Stimulated activated CD8-positive, alpha-beta memory T cell treated with anti-CD3 and anti-CD28 coated beads, Interleukin-7, amount 100 ng/mL, for 4 hours (primary cell): ENCODE results near the gene GNA14.
"Not testable (repeated sequence)": the region's sequence is repeated elsewhere in the genome, so short reads cannot be mapped to it uniquely, and the experiment has no call there.

Experiments
- DNase-seq, 2 donors: peaks; one replicate each; pipeline ENCODE4 v3.0.0-alpha.2; 2020; ENCODE audit warnings: low read depth in 2 of 2

The GNA14 gene

GRCh38 chr9:77450085-77450475, 198.0 kb downstream of the GNA14 start:
- DNase-seq, result no peak

GRCh38 chr9:77449240-77450084, 198.7 kb downstream of the GNA14 start:
- DNase-seq, result no peak

- no peak for DNase-seq
These were observed 200.5 kb downstream of the GNA14 start for GRCh38 chr9:77447646-77448045.

- DNase-seq, result no peak
These were observed 205.7 kb downstream of the GNA14 start for GRCh38 chr9:77442436-77442835.

- not testable (repeated sequence) for DNase-seq
These were observed 207.0 kb downstream of the GNA14 start for GRCh38 chr9:77441124-77441523.

DNA sequence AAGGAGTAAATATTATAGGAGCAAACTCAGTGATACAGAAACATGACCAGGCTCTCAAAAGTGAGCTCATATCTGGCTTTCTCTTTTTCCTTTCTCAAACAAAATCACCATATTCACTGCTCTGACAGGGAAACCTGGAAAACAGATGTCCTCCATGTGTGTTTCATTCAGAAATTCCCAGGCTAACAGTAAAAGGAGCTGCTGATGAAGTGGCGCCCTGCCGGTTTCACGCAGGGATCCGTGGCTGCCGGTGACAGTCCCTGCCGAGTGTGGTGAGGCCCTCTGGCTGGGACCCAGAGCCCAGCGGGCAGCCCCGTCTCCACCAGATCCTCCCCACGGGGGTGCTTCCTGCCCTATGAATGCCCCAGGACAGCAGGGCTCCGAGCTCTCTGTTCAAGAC, 208.1 kb downstream of the GNA14 start:
- no peak for DNase-seq

DNA sequence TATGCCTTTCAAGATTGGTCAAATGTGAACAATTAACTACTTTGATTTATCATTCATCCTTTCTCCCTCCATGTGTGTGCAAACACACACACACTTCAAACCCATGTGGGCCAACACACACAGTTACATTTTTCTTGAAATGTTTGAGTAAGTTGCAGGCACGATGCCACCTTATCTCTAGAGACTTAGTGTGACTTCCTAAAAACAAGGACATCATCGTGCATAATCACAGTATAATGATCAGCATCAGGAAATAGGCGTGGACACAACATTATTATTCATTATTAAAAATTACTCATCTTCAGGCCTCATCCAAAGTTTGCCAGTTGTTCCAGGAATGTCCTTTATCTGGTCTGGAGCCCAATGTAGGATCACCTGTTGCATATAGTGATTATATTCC, 209.5 kb downstream of the GNA14 start:
- DNase-seq, result no peak

- DNase-seq, result no peak
These were observed 212.4 kb downstream of the GNA14 start for GRCh38 chr9:77435688-77436087.

DNA sequence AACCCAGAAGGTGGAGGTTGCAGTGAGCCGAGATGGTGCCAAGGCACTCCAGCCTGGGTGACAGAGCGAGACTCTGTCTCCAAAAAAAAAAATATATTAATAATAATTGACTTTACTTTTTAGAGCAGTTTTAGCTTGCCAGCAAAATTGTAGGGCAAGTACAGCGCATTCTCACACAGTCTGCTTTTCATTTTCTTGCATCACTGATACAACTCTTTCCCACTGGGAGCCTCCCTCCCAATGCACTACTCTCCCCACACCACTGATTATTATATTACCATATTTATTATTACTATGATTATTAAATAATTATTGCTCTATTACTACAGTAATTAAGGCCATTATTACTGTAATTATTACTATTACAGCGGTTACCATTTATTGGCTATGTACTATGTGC, 212.8 kb downstream of the GNA14 start:
- DNase-seq, result no peak

- no peak for DNase-seq
These were observed 214.3 kb downstream of the GNA14 start for GRCh38 chr9:77433675-77434445.

DNA sequence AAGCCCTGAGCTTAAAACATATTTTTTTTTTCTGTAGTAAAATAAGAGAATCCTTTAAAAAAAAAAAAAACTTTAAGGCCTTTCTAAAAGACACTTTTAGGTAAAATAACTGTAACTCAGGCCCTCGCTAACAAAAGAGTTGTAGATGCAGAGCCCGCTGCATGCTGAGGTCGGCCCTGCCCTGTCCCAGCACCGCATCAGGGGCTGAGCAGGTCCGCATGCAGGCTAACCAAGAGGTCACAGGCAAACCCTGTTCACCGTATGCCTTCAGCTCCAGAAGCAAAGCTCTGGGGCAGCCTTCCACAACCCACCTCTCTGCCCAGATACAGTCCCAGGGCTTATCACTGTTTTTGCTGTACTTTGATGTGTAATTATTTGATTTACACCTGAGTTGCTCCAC, 216.1 kb downstream of the GNA14 start:
- DNase-seq, result no peak

DNA sequence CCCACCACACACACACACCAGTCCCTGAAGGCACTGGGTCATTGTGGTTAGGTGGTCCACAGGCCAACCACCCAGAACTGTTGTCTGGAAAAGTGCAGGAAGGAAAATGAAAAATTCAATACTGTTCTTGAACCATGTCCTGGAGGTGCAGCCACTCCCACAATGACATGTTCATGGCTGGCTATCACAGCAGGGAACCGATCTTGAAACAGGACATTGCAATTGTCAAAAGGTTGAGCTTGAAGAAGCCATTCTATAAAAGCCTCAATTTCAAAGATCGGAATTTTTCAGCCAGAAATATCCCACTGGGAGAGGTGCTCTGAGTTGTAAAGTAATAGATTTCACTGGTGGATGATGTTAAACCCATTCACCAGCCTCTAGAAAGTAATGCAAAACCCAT, 218.2 kb downstream of the GNA14 start:
- no peak for DNase-seq

- no peak for DNase-seq
These were observed 220.7 kb downstream of the GNA14 start for GRCh38 chr9:77427256-77427927.

DNA sequence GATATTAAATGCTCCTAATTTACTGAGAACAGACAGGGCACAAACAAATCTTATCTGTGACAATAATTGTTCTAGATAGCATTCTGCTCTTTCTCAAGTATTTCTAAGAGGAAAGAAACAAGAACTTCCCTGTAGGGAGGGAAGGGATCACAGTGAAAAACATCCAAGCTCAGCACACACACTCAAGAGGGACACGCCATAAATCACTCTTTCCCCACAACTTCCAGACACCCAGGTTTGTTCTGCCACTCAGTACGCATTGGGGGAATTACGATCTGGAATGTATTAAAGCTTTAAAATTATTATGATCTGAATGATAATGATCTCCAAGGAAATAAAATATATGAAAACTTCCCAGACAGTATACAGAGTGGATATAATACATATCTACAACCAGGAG, 221.4 kb downstream of the GNA14 start:
- DNase-seq, result no peak

DNA sequence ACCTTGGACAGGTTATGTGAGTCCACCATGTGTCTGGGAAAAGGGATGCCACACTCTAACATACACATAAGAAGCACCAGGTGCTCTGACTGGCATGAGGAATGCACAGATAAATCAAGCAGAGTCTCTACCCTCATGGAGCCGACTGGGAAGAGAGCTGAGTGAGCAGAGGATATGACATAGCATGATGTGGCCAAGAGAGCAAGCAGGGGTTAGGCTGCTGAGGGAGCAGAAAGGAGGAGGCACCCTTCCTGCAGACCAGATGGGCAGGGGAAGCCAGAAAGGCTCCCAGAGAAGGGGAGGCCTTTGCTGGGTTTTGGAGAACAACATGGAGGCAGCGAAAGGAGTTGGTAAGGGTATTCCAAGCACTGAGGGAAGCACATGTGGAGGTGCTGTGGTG, 223.1 kb downstream of the GNA14 start:
- no peak for DNase-seq

GRCh38 chr9:77423841-77424240, 224.3 kb downstream of the GNA14 start:
- no peak for DNase-seq

DNA sequence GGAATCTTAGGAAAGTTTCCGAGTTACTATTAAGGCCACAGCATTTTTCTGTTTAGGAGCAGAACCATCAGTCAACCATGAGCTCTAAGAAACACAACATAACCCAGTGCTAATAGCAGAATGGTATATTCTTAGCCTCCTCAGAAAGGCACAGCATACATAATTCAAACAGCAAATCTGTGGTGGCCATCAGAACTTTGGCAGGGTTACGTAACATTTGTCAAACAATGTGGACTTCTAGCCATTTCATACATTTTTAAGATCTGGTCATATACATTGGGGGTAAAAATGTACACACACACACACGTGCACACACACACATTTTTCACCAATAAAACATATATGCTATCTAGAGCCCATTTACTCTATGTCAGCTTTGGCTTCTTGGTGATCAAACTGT, 225.2 kb downstream of the GNA14 start:
- DNase-seq, result no peak

DNA sequence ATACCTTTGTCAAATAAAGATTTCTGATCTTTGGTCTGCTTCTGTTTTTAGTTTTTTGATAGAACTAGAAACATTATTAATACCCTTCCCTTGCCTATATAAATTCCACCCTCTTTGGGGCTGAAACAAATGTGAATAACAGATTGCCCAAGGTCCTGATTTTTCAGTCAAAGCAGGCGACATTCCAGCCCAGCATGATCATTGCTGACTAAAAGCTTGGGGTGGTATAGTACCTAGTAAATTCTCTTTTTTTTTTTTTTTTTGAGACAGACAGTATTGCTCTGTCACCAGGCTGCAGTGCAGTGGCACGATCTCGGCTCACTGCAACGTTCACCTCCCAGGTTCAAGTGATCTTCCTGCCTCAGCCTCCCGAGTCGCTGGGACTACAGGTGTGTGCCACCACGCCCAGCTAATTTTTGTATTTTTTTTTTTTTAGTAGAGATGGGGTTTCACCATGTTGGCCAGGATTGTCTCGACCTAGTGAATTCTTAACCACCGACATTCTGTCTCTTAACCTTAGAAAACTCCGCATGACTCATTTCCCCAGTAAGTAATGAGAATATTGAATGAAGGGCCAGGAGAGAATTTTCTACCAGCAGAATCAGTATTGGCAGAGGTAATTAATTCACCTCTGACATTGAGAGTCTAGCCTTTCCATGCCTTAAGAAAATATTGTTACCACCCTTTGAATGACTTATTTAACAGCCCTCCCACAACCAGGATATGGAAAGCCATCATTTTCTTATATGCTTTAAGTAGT, 226.4 kb downstream of the GNA14 start:
- no peak for DNase-seq

DNA sequence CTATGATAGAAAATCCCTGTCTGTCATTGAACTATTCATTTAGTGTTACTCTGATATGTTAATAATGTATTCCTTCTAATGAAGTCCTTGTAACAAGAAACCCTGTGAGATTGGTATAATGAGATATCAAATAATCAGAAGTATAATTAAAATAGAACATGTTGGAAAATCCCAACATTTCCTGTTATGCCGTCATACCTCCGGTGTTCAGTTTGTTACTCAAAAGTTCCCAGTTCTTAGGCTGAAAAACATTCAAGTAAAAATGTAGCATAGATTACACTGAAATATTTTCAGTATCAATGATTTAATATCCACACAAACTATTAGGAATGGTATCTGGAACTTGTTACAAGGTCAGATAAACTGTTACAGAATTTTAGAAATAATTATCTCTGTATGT, 227.5 kb downstream of the GNA14 start:
- DNase-seq, result no peak

DNA sequence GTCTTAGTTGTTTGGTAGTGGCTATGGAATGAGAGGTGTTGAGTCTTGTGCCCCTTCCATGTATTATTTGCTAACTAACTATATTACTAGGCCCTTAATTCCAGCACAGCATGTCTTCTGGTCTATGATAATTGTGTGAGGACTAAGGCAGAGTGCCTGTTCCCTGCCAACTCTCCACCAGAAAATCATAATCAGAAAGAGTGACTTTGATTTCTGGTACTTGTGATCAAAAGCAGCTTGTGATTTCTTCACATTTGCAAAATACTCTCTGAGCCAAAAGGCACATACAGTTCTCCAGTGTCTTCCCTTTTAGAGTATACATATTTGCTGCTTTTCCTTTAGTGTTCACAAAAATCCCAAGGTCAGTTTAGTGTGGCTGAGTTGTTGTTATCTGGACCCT, 229.9 kb downstream of the GNA14 start:
- DNase-seq, result no peak

GRCh38 chr9:77417566-77417965, 230.6 kb downstream of the GNA14 start:
- no peak for DNase-seq

DNA sequence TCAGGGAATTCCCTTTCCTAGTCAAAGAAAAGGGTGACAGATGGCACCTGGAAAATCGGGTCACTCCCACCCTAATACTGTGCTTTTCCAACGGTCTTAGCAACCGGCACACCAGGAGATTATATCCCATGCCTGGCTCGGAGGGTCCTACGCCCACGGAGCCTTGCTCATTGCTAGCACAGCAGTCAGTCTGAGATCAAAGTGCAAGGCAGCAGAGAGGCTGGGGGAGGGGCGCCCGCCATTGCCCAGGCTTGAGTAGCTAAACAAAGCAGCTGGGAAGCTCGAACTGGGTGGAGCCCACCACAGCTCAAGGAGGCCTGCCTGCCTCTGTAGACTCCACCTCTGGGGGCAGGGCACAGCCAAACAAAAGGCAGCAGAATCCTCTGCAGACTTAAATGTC, 239.6 kb downstream of the GNA14 start:
- not testable (repeated sequence) for DNase-seq
